ENCODE results near the gene ESRRG.
"Not testable (repeated sequence)": the region's sequence is repeated elsewhere in the genome, so short reads cannot be mapped to it uniquely, and the experiment has no call there.

ESRRG gene

GRCh38 chr1:216531263-216532239, 191.7 kb downstream of the ESRRG start:
- Histone ChIP-seq H3K9me3 (ENCODE audit: control insufficient read depth in 1 of 2, low read length in 2 of 2) (no peaks in the 10 kb centered on the region), H3K36me3 (ENCODE audit: control insufficient read depth in 1 of 2, insufficient read depth in 2 of 2, low read length in 2 of 2) (no peaks in the 10 kb centered on the region), H3K27me3 (ENCODE audit: control insufficient read depth in 1 of 2, insufficient read depth in 2 of 2, low read length in 2 of 2) (no peaks in the 10 kb centered on the region), H3K4me1 (ENCODE audit: control insufficient read depth in 1 of 2, insufficient read depth in 2 of 2, low read length in 2 of 2) (no peaks in the 10 kb centered on the region), H3K4me3 (ENCODE audit: low read depth in 1 of 2, low read length in 2 of 2) (peak overlapping the region; percentile 55 to 69), H3K9ac (ENCODE audit: low read depth in 1 of 2, low read length in 2 of 2) (peak overlapping the region in 1 of 2 donors; percentile 10), H3K27ac (ENCODE audit: low read depth, low read length) (no peak overlapping the region)

GRCh38 chr1:216529851-216530250, 193.4 kb downstream of the ESRRG start:
- H3K36me3 ChIP-seq (ENCODE audit: control insufficient read depth in 1 of 2, insufficient read depth in 2 of 2, low read length in 2 of 2); H3K9me3 ChIP-seq (ENCODE audit: control insufficient read depth in 1 of 2, low read length in 2 of 2); H3K9ac ChIP-seq (ENCODE audit: low read depth in 1 of 2, low read length in 2 of 2); H3K4me3 ChIP-seq (ENCODE audit: low read depth in 1 of 2, low read length in 2 of 2); H3K27ac ChIP-seq (ENCODE audit: low read depth, low read length); H3K27me3 ChIP-seq (ENCODE audit: control insufficient read depth in 1 of 2, insufficient read depth in 2 of 2, low read length in 2 of 2); H3K4me1 ChIP-seq (ENCODE audit: control insufficient read depth in 1 of 2, insufficient read depth in 2 of 2, low read length in 2 of 2): not testable (repeated sequence)

GRCh38 chr1:216528816-216529215, 194.4 kb downstream of the ESRRG start:
- Histone ChIP-seq H3K9me3 (ENCODE audit: control insufficient read depth in 1 of 2, low read length in 2 of 2) (no peaks in the 10 kb centered on the region), H3K27ac (ENCODE audit: low read depth, low read length) (no peak overlapping the region), H3K9ac (ENCODE audit: low read depth in 1 of 2, low read length in 2 of 2) (no peak overlapping the region), H3K36me3 (ENCODE audit: control insufficient read depth in 1 of 2, insufficient read depth in 2 of 2, low read length in 2 of 2) (no peaks in the 10 kb centered on the region), H3K4me3 (ENCODE audit: low read depth in 1 of 2, low read length in 2 of 2) (no peak overlapping the region), H3K27me3 (ENCODE audit: control insufficient read depth in 1 of 2, insufficient read depth in 2 of 2, low read length in 2 of 2) (no peaks in the 10 kb centered on the region), H3K4me1 (ENCODE audit: control insufficient read depth in 1 of 2, insufficient read depth in 2 of 2, low read length in 2 of 2) (no peaks in the 10 kb centered on the region)

- H3K27ac ChIP-seq (ENCODE audit: low read depth, low read length), result no peak overlapping the region
- no peaks in the 10 kb centered on the region for H3K9me3 ChIP-seq (ENCODE audit: control insufficient read depth in 1 of 2, low read length in 2 of 2)
- H3K27me3 ChIP-seq (ENCODE audit: control insufficient read depth in 1 of 2, insufficient read depth in 2 of 2, low read length in 2 of 2), result no peaks in the 10 kb centered on the region
- no peaks in the 10 kb centered on the region for H3K4me1 ChIP-seq (ENCODE audit: control insufficient read depth in 1 of 2, insufficient read depth in 2 of 2, low read length in 2 of 2)
- no peaks in the 10 kb centered on the region for H3K36me3 ChIP-seq (ENCODE audit: control insufficient read depth in 1 of 2, insufficient read depth in 2 of 2, low read length in 2 of 2)
- H3K4me3 ChIP-seq (ENCODE audit: low read depth in 1 of 2, low read length in 2 of 2), result peak overlapping the region in 1 of 2 donors; percentile 9
- H3K9ac ChIP-seq (ENCODE audit: low read depth in 1 of 2, low read length in 2 of 2), result no peak overlapping the region
These were observed 199.6 kb downstream of the ESRRG start for GRCh38 chr1:216523449-216524190.

- no peaks in the 10 kb centered on the region for H3K36me3 ChIP-seq (ENCODE audit: control insufficient read depth in 1 of 2, insufficient read depth in 2 of 2, low read length in 2 of 2)
- H3K4me1 ChIP-seq (ENCODE audit: control insufficient read depth in 1 of 2, insufficient read depth in 2 of 2, low read length in 2 of 2), result no peaks in the 10 kb centered on the region
- no peaks in the 10 kb centered on the region for H3K9me3 ChIP-seq (ENCODE audit: control insufficient read depth in 1 of 2, low read length in 2 of 2)
- no peak overlapping the region for H3K9ac ChIP-seq (ENCODE audit: low read depth in 1 of 2, low read length in 2 of 2)
- no peak overlapping the region for H3K4me3 ChIP-seq (ENCODE audit: low read depth in 1 of 2, low read length in 2 of 2)
- no peaks in the 10 kb centered on the region for H3K27me3 ChIP-seq (ENCODE audit: control insufficient read depth in 1 of 2, insufficient read depth in 2 of 2, low read length in 2 of 2)
- no peak overlapping the region for H3K27ac ChIP-seq (ENCODE audit: low read depth, low read length)
These were observed 200.2 kb downstream of the ESRRG start for GRCh38 chr1:216523043-216523442.

- H3K27me3 ChIP-seq (ENCODE audit: control insufficient read depth in 1 of 2, insufficient read depth in 2 of 2, low read length in 2 of 2), result no peaks in the 10 kb centered on the region
- no peaks in the 10 kb centered on the region for H3K4me1 ChIP-seq (ENCODE audit: control insufficient read depth in 1 of 2, insufficient read depth in 2 of 2, low read length in 2 of 2)
- no peaks in the 10 kb centered on the region for H3K36me3 ChIP-seq (ENCODE audit: control insufficient read depth in 1 of 2, insufficient read depth in 2 of 2, low read length in 2 of 2)
- H3K9ac ChIP-seq (ENCODE audit: low read depth in 1 of 2, low read length in 2 of 2), result no peak overlapping the region
- no peaks in the 10 kb centered on the region for H3K9me3 ChIP-seq (ENCODE audit: control insufficient read depth in 1 of 2, low read length in 2 of 2)
- H3K27ac ChIP-seq (ENCODE audit: low read depth, low read length), result no peak overlapping the region
- H3K4me3 ChIP-seq (ENCODE audit: low read depth in 1 of 2, low read length in 2 of 2), result no peak overlapping the region
These were observed 201.8 kb downstream of the ESRRG start for GRCh38 chr1:216521477-216521876.

- Histone ChIP-seq H3K36me3 (ENCODE audit: control insufficient read depth in 1 of 2, insufficient read depth in 2 of 2, low read length in 2 of 2) (no peaks in the 10 kb centered on the region), H3K9ac (ENCODE audit: low read depth in 1 of 2, low read length in 2 of 2) (no peak overlapping the region), H3K9me3 (ENCODE audit: control insufficient read depth in 1 of 2, low read length in 2 of 2) (no peaks in the 10 kb centered on the region), H3K27ac (ENCODE audit: low read depth, low read length) (no peak overlapping the region), H3K4me3 (ENCODE audit: low read depth in 1 of 2, low read length in 2 of 2) (no peak overlapping the region), H3K4me1 (ENCODE audit: control insufficient read depth in 1 of 2, insufficient read depth in 2 of 2, low read length in 2 of 2) (no peaks in the 10 kb centered on the region), H3K27me3 (ENCODE audit: control insufficient read depth in 1 of 2, insufficient read depth in 2 of 2, low read length in 2 of 2) (no peaks in the 10 kb centered on the region)
These were observed 204.2 kb downstream of the ESRRG start for GRCh38 chr1:216518844-216519627.

GRCh38 chr1:216502528-216503162, 220.6 kb downstream of the ESRRG start:
- no peak overlapping the region for H3K27ac ChIP-seq (ENCODE audit: low read depth, low read length)
- H3K27me3 ChIP-seq (ENCODE audit: control insufficient read depth in 1 of 2, insufficient read depth in 2 of 2, low read length in 2 of 2), result no peaks in the 10 kb centered on the region
- H3K4me1 ChIP-seq (ENCODE audit: control insufficient read depth in 1 of 2, insufficient read depth in 2 of 2, low read length in 2 of 2), result peaks cover 3 to 14% of the 10 kb centered on the region in 2 donors
- no peaks in the 10 kb centered on the region for H3K36me3 ChIP-seq (ENCODE audit: control insufficient read depth in 1 of 2, insufficient read depth in 2 of 2, low read length in 2 of 2)
- no peak overlapping the region for H3K4me3 ChIP-seq (ENCODE audit: low read depth in 1 of 2, low read length in 2 of 2)
- no peak overlapping the region for H3K9ac ChIP-seq (ENCODE audit: low read depth in 1 of 2, low read length in 2 of 2)
- no peaks in the 10 kb centered on the region for H3K9me3 ChIP-seq (ENCODE audit: control insufficient read depth in 1 of 2, low read length in 2 of 2)

- H3K4me1 ChIP-seq (ENCODE audit: control insufficient read depth in 1 of 2, insufficient read depth in 2 of 2, low read length in 2 of 2), result peaks cover 3 to 14% of the 10 kb centered on the region in 2 donors
- no peaks in the 10 kb centered on the region for H3K9me3 ChIP-seq (ENCODE audit: control insufficient read depth in 1 of 2, low read length in 2 of 2)
- no peak overlapping the region for H3K9ac ChIP-seq (ENCODE audit: low read depth in 1 of 2, low read length in 2 of 2)
- H3K27ac ChIP-seq (ENCODE audit: low read depth, low read length), result no peak overlapping the region
- H3K4me3 ChIP-seq (ENCODE audit: low read depth in 1 of 2, low read length in 2 of 2), result no peak overlapping the region
- no peaks in the 10 kb centered on the region for H3K27me3 ChIP-seq (ENCODE audit: control insufficient read depth in 1 of 2, insufficient read depth in 2 of 2, low read length in 2 of 2)
- no peaks in the 10 kb centered on the region for H3K36me3 ChIP-seq (ENCODE audit: control insufficient read depth in 1 of 2, insufficient read depth in 2 of 2, low read length in 2 of 2)
These were observed 222.8 kb downstream of the ESRRG start for GRCh38 chr1:216500273-216500967.

Measured in duodenal mucosa (tissue), 2 donors.